NCI-H1092 treated with DMSO at 0.1 percent for 48 hours (cell line): ENCODE results near the gene GP9.
A peak's percentile ranks its signal among the peaks of the same experiment; 100 is the strongest.

ENCODE experiments used
- DNase-seq: peaks from one replicate; lab custom pipeline; 2025; lab: John Stamatoyannopoulos, UW

GP9 gene

GRCh38 chr3:129060276-129061022 lies at the start of gene GP9:
Gene GP9 (plus strand): TSS chr3:129060779. CDS start chr3:129061740, 961 bp downstream.
- DNase-seq, result no peak

- DNase-seq, result no peak
Observed at GRCh38 chr3:129013491-129013891, 47.1 kb upstream of the GP9 start.

- DNase-seq, result no peak
Observed at GRCh38 chr3:129014148-129014547, 46.4 kb upstream of the GP9 start.

GRCh38 chr3:129014793-129015345 lies 45.7 kb upstream of the GP9 start:
- no peak for DNase-seq

GRCh38 chr3:129015388-129016105 lies 45.0 kb upstream of the GP9 start:
- no peak for DNase-seq

GRCh38 chr3:129016356-129016719 lies 44.2 kb upstream of the GP9 start:
- DNase-seq, result peak; percentile 90

GRCh38 chr3:129016720-129017483 lies 43.7 kb upstream of the GP9 start:
- no peak for DNase-seq

- no peak for DNase-seq
Observed at GRCh38 chr3:129017484-129017899, 43.1 kb upstream of the GP9 start.

- no peak for DNase-seq
Observed at GRCh38 chr3:129018271-129018670, 42.3 kb upstream of the GP9 start.

GRCh38 chr3:129018751-129019150 lies 41.8 kb upstream of the GP9 start:
- DNase-seq, result no peak

GRCh38 chr3:129019266-129019665 lies 41.3 kb upstream of the GP9 start:
- no peak for DNase-seq

- DNase-seq, result no peak
Observed at GRCh38 chr3:129020691-129021090, 39.9 kb upstream of the GP9 start.

- no peak for DNase-seq
Observed at GRCh38 chr3:129021140-129021551, 39.4 kb upstream of the GP9 start.

- DNase-seq, result no peak
Observed at GRCh38 chr3:129022114-129023007, 38.2 kb upstream of the GP9 start.

- no peak for DNase-seq
Observed at GRCh38 chr3:129023008-129023358, 37.6 kb upstream of the GP9 start.

- peak; percentile 18 for DNase-seq
Observed at GRCh38 chr3:129023909-129024308, 36.7 kb upstream of the GP9 start.

- DNase-seq, result no peak
Observed at GRCh38 chr3:129025108-129025507, 35.5 kb upstream of the GP9 start.

- no peak for DNase-seq
Observed at GRCh38 chr3:129025691-129026435, 34.7 kb upstream of the GP9 start.

GRCh38 chr3:129026728-129027543 lies 33.6 kb upstream of the GP9 start:
- DNase-seq, result peak; percentile 93

GRCh38 chr3:129027544-129027880 lies 33.1 kb upstream of the GP9 start:
- DNase-seq, result no peak
